Measurements from ENCODE around the gene SAMD1.

The SAMD1 gene

GRCh38 chr19:14105680-14106079 is 15.1 kb upstream of the SAMD1 start:
- H3K36me3 ChIP-seq, result peaks cover 11% of the 10 kb centered on the region
- H3K4me3 ChIP-seq (ENCODE audit: low read depth, low read length), result no peak overlapping the region
- no peak for TF ChIP-seq CTCF (IDR thresholded peaks at IDR 0.05; ENCODE audit: low read depth, low read length)
- H3K27me3 ChIP-seq, result no peaks in the 10 kb centered on the region
- no peaks in the 10 kb centered on the region for H3K4me1 ChIP-seq
- H3K9me3 ChIP-seq, result no peaks in the 10 kb centered on the region
- DNase-seq, result no peak

- H3K27me3 ChIP-seq, result no peaks in the 10 kb centered on the region
- no peaks in the 10 kb centered on the region for H3K9me3 ChIP-seq
- H3K4me1 ChIP-seq, result no peaks in the 10 kb centered on the region
- no peak overlapping the region for H3K4me3 ChIP-seq (ENCODE audit: low read depth, low read length)
- no peak for TF ChIP-seq CTCF (IDR thresholded peaks at IDR 0.05; ENCODE audit: low read depth, low read length)
- H3K36me3 ChIP-seq, result peaks cover 14% of the 10 kb centered on the region
- DNase-seq, result no peak
Measured at GRCh38 chr19:14103310-14103709, 12.8 kb upstream of the SAMD1 start.

GRCh38 chr19:14102756-14103155 is 12.2 kb upstream of the SAMD1 start:
- no peak for TF ChIP-seq CTCF (IDR thresholded peaks at IDR 0.05; ENCODE audit: low read depth, low read length)
- no peaks in the 10 kb centered on the region for H3K9me3 ChIP-seq
- no peaks in the 10 kb centered on the region for H3K4me1 ChIP-seq
- H3K27me3 ChIP-seq, result no peaks in the 10 kb centered on the region
- DNase-seq, result no peak
- no peak overlapping the region for H3K4me3 ChIP-seq (ENCODE audit: low read depth, low read length)
- peaks cover 14% of the 10 kb centered on the region for H3K36me3 ChIP-seq

GRCh38 chr19:14102102-14102696 is 11.6 kb upstream of the SAMD1 start:
- Histone ChIP-seq H3K27me3 (no peaks in the 10 kb centered on the region), H3K9me3 (no peaks in the 10 kb centered on the region), H3K4me3 (ENCODE audit: low read depth, low read length) (no peak overlapping the region), H3K4me1 (no peaks in the 10 kb centered on the region), H3K36me3 (peaks cover 19% of the 10 kb centered on the region)
- TF ChIP-seq CTCF (IDR thresholded peaks at IDR 0.05; ENCODE audit: low read depth, low read length), result no peak
- DNase-seq, result no peak

- TF ChIP-seq CTCF (IDR thresholded peaks at IDR 0.05; ENCODE audit: low read depth, low read length), result no peak
- Histone ChIP-seq H3K36me3 (peaks cover 25% of the 10 kb centered on the region), H3K27me3 (no peaks in the 10 kb centered on the region)
Measured at GRCh38 chr19:14101003-14101545, 10.5 kb upstream of the SAMD1 start.

GRCh38 chr19:14097532-14098151 is 7.1 kb upstream of the SAMD1 start:
- DNase-seq, result no peak
- peak; percentile 43 for TF ChIP-seq CTCF (IDR thresholded peaks at IDR 0.05; ENCODE audit: low read depth, low read length)

More at GRCh38 chr19:14101003-14101545, 10.5 kb upstream of the SAMD1 start:
- Histone ChIP-seq H3K9me3 (no peaks in the 10 kb centered on the region), H3K4me3 (ENCODE audit: low read depth, low read length) (no peak overlapping the region), H3K4me1 (no peaks in the 10 kb centered on the region)
- no peak for DNase-seq

More at GRCh38 chr19:14097532-14098151, 7.1 kb upstream of the SAMD1 start:
- Histone ChIP-seq H3K9me3 (peaks cover 6% of the 10 kb centered on the region), H3K4me1 (no peaks in the 10 kb centered on the region), H3K36me3 (peaks cover 25% of the 10 kb centered on the region), H3K4me3 (ENCODE audit: low read depth, low read length) (no peak overlapping the region), H3K27me3 (no peaks in the 10 kb centered on the region)

Data from BE2C (cell line).